Measurements from ENCODE around the gene ZNF532. TPM values are rescaled to one million over a fixed set of nuclear protein-coding genes. Genes with fewer than 3 reads are reported as not detected.
"Not testable (repeated sequence)": the region's sequence is repeated elsewhere in the genome, so short reads cannot be mapped to it uniquely, and the experiment has no call there.

Gene ZNF532, protein sequence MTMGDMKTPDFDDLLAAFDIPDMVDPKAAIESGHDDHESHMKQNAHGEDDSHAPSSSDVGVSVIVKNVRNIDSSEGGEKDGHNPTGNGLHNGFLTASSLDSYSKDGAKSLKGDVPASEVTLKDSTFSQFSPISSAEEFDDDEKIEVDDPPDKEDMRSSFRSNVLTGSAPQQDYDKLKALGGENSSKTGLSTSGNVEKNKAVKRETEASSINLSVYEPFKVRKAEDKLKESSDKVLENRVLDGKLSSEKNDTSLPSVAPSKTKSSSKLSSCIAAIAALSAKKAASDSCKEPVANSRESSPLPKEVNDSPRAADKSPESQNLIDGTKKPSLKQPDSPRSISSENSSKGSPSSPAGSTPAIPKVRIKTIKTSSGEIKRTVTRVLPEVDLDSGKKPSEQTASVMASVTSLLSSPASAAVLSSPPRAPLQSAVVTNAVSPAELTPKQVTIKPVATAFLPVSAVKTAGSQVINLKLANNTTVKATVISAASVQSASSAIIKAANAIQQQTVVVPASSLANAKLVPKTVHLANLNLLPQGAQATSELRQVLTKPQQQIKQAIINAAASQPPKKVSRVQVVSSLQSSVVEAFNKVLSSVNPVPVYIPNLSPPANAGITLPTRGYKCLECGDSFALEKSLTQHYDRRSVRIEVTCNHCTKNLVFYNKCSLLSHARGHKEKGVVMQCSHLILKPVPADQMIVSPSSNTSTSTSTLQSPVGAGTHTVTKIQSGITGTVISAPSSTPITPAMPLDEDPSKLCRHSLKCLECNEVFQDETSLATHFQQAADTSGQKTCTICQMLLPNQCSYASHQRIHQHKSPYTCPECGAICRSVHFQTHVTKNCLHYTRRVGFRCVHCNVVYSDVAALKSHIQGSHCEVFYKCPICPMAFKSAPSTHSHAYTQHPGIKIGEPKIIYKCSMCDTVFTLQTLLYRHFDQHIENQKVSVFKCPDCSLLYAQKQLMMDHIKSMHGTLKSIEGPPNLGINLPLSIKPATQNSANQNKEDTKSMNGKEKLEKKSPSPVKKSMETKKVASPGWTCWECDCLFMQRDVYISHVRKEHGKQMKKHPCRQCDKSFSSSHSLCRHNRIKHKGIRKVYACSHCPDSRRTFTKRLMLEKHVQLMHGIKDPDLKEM (N-terminal part only)
- polyA plus RNA-seq, result under 1 TPM in 2 of 3 donors, not detected in 1; 0.49 to 0.99 TPM

DNA sequence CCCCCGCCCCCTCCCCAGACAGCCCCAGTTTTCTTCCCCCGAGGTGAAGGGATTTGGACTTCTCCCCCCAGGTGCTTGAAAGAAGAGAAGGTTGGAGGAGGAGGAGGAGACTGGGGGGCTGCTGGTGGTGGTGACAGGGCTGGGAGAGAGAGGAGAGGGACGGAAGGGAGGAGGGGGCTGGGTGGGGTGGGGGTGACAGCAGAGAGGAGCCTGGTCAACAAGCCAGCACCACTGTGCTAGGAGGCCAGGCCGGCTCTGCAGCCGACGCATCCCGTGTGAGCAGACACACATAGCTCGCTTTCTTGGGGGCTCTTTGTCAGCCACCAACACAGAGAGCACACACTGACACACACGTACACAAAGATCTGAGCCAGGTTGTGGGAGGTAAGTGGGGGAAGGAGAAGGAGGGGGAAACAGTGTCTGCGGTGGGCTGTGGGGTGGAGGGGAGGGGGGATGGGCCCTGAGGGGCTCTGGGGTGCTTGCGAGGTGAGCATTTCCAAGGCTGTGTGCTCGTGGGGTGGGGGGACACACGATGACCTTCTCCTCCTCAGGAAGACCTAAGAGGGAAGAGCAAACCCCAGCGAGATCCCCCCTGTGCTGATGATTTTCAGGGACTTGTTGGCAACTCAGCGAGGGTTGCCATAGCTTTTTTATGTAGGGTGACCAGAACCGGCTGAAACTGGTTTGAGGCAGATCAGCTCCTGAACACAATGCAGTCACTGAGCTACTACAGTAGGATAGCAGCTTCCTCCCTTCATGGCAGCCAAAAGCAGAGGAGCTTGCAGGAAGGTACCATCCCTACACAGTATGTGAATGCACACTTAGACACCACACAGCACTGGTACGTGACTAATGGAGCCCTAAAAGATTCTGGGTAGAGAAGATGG, at the start of gene ZNF532:
Gene ZNF532 (plus strand): TSS at position 732 of the 887 bp plus-strand sequence. CDS start 53,411 bp downstream, outside the sequence.
- peak in 1 of 3 donors; percentile 31 for DNase-seq
- peak within 1 kb of the TSS; percentile 47 to 73 (median 59) for H3K4me3 Mint-ChIP-seq

DNA sequence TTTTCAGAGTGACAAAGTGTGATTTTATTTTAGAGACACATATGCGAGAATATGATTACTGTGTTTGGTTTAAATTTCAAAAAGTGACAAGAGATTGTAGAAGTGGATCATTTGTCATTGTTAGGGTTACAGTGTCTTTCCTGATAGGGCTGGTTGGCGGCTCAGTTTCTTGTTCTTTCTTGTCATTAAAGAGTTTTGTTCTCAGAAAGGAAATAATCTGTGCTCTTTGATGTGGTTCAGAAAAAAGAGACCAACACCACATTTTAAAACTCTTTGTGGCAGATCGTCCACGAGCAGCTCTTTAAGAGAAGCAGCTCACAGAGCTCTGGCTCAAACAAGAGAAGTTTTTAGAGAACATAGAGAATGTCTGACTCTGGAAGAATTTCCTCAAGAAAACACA, 45.6 kb upstream of the ZNF532 start:
- Mint-ChIP-seq H3K9me3 (no peaks in the 10 kb centered on the region), H3K4me1 (peaks cover 0 to 7% of the 10 kb centered on the region in 2 donors), H3K4me3 (no peak overlapping the region), H3K36me3 (no peaks in the 10 kb centered on the region), H3K27me3 (ENCODE audit: low read depth in 3 of 3) (peaks cover 9 to 13% (median 9%) of the 10 kb centered on the region in 3 donors), H3K27ac (no peak overlapping the region)
- DNase-seq, result no peak

More for the DNA sequence above, at the start of gene ZNF532:
- Mint-ChIP-seq H3K27ac (peak within 1 kb of the TSS in 5 of 6 donors; percentile 21 to 79 (median 43)), H3K36me3 (peaks cover 3 to 14% (median 4%) of the 10 kb centered on the region in 3 donors), H3K9me3 (no peaks in the 10 kb centered on the region), H3K4me1 (peaks cover 12 to 14% of the 10 kb centered on the region in 2 donors), H3K27me3 (ENCODE audit: low read depth in 3 of 3) (peaks cover 5 to 14% (median 7%) of the 10 kb centered on the region in 3 donors)

DNA sequence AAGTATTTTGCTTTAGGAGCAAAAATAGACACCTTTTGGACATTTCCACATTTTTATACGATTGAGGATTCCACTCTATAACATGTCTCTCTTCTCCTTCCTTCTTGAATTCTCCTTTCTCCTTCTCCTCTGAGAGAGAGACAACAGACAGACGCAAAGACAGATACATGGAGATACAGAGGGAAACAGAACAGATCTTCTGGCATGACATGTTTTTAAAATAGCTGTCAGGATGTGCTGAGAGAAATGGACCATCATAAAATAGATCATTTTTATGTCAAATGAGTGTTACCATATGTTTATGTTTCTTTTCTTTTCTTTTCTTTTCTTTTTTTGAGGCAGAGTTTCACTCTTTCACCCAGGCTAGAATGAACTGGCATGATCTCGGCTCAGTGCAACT, 44.4 kb upstream of the ZNF532 start:
- H3K27ac Mint-ChIP-seq, result no peak overlapping the region
- H3K36me3 Mint-ChIP-seq, result no peaks in the 10 kb centered on the region
- H3K4me3 Mint-ChIP-seq, result no peak overlapping the region
- DNase-seq, result no peak
- no peaks in the 10 kb centered on the region for H3K9me3 Mint-ChIP-seq
- peaks cover 5 to 13% (median 6%) of the 10 kb centered on the region in 3 donors for H3K27me3 Mint-ChIP-seq (ENCODE audit: low read depth in 3 of 3)
- H3K4me1 Mint-ChIP-seq, result peaks cover 0 to 7% of the 10 kb centered on the region in 2 donors

DNA sequence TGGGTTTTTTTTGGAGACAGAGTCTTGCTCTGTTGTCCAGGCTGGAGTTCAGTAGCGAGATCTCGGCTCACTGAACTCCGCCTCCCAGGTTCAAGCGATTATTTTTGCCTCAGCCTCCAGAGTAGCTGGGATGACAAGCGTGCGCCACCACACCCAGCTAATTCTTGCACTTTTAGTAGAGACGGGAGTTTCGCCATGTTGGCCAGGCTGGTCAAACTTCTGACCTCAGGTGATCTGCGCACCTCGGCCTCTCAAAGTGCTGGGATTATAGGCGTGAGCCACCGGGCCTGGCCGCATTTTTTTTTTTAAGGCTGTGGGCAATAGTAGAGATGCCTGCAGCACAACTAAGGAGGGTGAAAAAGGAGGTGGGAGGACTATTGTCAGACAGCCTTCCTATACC, 41.7 kb upstream of the ZNF532 start:
- H3K36me3 Mint-ChIP-seq, result no peaks in the 10 kb centered on the region
- no peak overlapping the region for H3K4me3 Mint-ChIP-seq
- peaks cover 0 to 2% (median 0%) of the 10 kb centered on the region in 6 donors for H3K9me3 Mint-ChIP-seq
- peaks cover 0 to 7% of the 10 kb centered on the region in 2 donors for H3K4me1 Mint-ChIP-seq
- H3K27me3 Mint-ChIP-seq (ENCODE audit: low read depth in 3 of 3), result peaks cover 4 to 10% (median 9%) of the 10 kb centered on the region in 3 donors
- H3K27ac Mint-ChIP-seq, result no peak overlapping the region
- DNase-seq, result no peak

DNA sequence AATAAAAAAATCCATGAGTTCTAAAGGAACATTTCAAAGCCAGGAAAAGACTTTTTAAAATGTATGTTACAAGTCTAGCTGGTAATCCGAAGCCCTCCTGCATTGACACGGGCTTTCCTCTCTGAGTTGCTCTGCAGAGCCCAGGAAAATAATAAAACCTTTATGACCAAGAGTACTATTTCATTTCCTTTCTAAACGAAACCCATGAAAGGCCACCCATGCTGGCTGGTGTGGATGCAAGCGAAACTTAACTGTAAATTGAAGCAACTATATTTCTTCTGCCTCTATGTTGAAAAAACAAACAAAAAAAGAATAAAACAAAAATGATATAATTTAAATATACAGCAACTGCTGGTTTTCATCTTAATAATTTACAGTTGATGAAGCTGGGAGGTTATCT, 41.3 kb upstream of the ZNF532 start:
- H3K36me3 Mint-ChIP-seq, result no peaks in the 10 kb centered on the region
- no peak overlapping the region for H3K27ac Mint-ChIP-seq
- peaks cover 3 to 8% (median 7%) of the 10 kb centered on the region in 3 donors for H3K27me3 Mint-ChIP-seq (ENCODE audit: low read depth in 3 of 3)
- no peak for DNase-seq
- no peak overlapping the region for H3K4me3 Mint-ChIP-seq
- H3K4me1 Mint-ChIP-seq, result peaks cover 0 to 7% of the 10 kb centered on the region in 2 donors
- peaks cover 0 to 2% (median 0%) of the 10 kb centered on the region in 6 donors for H3K9me3 Mint-ChIP-seq

DNA sequence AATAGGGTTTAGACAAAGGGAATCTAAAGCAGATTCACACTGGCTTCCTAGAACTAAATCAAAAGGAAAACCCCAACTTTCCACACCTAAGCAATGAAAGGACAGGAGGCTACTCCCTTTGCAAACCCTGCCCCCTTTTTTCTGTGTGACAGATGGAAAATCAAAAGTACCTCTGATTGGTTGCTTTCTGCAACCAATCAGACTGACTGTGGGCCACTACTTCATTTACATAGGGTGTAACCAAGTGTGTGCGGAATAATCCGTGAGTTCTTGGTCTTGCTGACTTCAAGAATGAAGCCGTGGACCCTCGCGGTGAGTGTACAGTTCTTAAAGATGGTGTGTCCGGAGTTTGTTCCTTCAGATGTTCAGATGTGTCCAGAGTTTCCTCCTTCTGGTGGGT, 37.8 kb upstream of the ZNF532 start:
- not testable (repeated sequence) for H3K9me3 Mint-ChIP-seq; H3K36me3 Mint-ChIP-seq; H3K27ac Mint-ChIP-seq; H3K4me1 Mint-ChIP-seq; H3K27me3 Mint-ChIP-seq (ENCODE audit: low read depth in 3 of 3); H3K4me3 Mint-ChIP-seq; DNase-seq

DNA sequence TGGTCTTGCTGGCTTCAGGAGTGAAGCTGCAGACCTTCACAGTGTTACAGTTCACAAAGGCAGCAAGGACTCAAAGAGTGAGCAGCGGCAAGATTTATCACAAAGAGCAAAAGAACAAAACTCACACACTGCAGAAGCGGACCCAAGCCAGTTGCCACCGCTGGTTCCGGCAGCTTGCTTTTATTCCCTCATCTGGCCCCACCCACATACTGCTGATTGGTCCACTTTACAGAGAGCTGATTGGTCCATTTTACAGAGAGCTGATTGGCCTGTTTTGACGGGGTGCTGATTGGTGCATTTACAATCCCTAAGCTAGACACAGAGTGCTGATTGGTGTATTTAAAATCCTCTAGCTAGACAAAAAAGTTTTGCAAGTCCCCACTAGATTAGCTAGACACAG, 37.2 kb upstream of the ZNF532 start:
- no peaks in the 10 kb centered on the region for H3K36me3 Mint-ChIP-seq
- peaks cover 0 to 2% (median 0%) of the 10 kb centered on the region in 6 donors for H3K9me3 Mint-ChIP-seq
- H3K4me3 Mint-ChIP-seq, result no peak overlapping the region
- DNase-seq, result no peak
- H3K27me3 Mint-ChIP-seq (ENCODE audit: low read depth in 3 of 3), result peaks cover 0 to 7% (median 4%) of the 10 kb centered on the region in 3 donors
- H3K4me1 Mint-ChIP-seq, result no peaks in the 10 kb centered on the region
- no peak overlapping the region for H3K27ac Mint-ChIP-seq

DNA sequence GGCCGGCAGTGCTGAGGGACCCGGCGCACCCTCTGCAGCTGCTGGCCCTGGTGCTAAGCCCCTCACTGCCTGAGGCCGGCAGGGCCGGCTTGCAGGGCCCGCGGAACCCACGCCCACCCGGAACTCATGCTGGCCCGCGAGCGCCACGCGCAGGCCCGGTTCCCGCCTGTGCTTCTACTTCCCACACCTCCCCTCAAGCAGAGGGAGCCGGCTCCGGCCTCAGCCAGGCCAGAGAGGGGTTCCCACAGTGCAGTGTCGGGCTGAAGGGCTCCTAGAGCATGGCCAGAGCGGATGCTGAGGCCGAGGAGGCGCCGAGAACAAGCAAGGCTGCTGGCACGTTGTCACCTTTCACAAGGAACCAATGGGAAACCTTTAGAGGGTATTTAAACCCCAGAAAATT, 36.8 kb upstream of the ZNF532 start:
- no peaks in the 10 kb centered on the region for H3K4me1 Mint-ChIP-seq
- no peak overlapping the region for H3K27ac Mint-ChIP-seq
- peaks cover 0 to 2% (median 0%) of the 10 kb centered on the region in 6 donors for H3K9me3 Mint-ChIP-seq
- H3K4me3 Mint-ChIP-seq, result no peak overlapping the region
- H3K36me3 Mint-ChIP-seq, result no peaks in the 10 kb centered on the region
- peaks cover 0 to 5% (median 4%) of the 10 kb centered on the region in 3 donors for H3K27me3 Mint-ChIP-seq (ENCODE audit: low read depth in 3 of 3)
- no peak for DNase-seq

DNA sequence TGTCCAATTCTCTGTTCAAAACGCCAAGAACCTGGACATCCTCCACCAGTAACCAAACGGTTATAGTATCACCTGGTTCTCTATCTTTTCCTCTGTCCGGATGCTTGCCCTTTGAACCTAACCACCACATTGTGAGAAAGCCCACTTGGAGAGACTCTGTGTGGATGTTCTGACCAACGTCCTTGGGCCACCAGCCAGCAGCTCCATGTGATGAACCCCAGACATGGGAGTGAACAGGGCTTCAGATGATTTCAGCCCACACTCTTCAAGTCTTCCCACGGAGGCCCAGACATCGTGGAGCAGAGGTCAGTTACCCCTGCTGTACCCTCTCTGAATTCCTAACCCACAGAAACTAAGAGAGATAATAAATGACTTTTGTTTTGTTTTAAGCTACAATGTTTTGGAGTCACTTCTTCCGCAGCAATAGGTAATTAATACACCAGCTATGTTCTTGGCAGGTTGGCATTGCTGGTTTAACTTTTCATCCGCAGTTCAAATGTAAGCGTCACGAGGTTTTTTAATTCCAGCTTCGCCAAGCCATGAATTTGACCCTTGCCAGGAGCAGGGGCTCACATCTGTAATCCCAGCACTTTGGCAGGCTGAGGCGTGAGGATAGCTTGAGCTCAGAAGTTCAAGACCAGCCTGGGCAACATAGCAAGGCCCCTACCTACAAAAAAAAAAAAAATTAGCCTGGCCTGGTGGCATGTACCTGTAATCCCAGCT, 36.1 kb upstream of the ZNF532 start:
- Mint-ChIP-seq H3K4me3 (no peak overlapping the region), H3K36me3 (no peaks in the 10 kb centered on the region), H3K4me1 (no peaks in the 10 kb centered on the region), H3K9me3 (peaks cover 0 to 2% (median 0%) of the 10 kb centered on the region in 6 donors), H3K27me3 (ENCODE audit: low read depth in 3 of 3) (peaks cover 0 to 5% (median 4%) of the 10 kb centered on the region in 3 donors), H3K27ac (no peak overlapping the region)
- no peak for DNase-seq

DNA sequence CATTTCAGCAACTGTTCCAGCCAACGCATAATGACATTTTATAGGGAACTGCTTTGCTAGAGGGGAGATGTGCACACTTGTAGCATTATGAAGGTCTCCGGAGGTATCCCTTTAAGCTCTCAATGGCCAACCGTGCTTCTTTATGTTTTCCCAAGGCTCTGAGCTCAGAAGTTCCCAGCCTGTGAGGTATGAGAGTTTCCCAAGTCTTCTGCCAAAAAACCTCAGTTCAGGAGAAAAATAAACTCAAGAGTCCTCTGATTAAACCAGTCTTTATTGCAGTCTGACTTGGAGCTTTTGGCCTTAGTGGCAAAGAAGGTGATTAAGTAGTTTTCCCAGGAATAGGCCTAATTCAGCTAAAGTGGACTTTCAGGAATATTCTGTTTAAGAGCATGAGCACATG, 35.4 kb upstream of the ZNF532 start:
- H3K36me3 Mint-ChIP-seq, result no peaks in the 10 kb centered on the region
- no peak overlapping the region for H3K27ac Mint-ChIP-seq
- H3K4me1 Mint-ChIP-seq, result no peaks in the 10 kb centered on the region
- peaks cover 0 to 2% (median 0%) of the 10 kb centered on the region in 6 donors for H3K9me3 Mint-ChIP-seq
- no peak for DNase-seq
- H3K4me3 Mint-ChIP-seq, result no peak overlapping the region
- peaks cover 0 to 5% (median 4%) of the 10 kb centered on the region in 3 donors for H3K27me3 Mint-ChIP-seq (ENCODE audit: low read depth in 3 of 3)

DNA sequence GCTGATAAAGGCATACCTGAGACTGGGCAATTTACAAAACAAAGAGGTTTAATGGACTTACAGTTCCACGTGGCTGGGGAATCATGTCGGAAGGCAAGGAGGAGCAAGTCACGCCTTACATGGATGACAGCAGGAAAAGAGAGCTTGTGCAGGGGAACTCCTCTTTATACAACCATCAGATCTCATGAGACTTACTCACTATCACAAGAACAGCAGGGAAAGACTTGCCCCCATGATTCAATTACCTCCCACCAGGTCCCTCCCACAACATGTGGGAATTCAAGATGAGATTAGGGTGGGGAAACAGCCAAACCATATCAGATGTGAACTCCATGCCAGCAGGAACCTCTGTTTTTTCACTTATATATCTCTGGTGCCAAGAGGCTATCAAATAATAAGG, 34.8 kb upstream of the ZNF532 start:
- H3K27ac Mint-ChIP-seq; DNase-seq; H3K27me3 Mint-ChIP-seq (ENCODE audit: low read depth in 3 of 3); H3K4me3 Mint-ChIP-seq; H3K36me3 Mint-ChIP-seq; H3K9me3 Mint-ChIP-seq; H3K4me1 Mint-ChIP-seq: not testable (repeated sequence)

DNA sequence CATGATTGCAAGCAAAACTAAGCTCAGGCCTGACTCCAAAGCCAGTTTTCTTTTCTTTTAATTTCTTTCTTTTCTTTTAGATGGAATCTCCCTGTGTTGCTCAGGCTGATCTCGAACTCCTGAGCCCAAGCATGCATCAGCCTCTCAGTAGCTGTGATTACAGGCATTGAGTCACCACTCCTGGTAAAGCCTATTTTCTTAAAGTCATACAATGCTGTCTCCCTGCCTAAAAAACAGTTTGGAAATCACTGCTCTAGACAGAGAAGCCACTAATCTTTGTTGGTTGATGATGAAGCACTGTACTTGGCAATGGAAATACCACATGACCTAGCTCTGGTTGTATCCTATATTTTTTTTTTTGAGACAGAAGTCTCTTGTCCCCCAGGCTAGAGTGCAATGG, 33.1 kb upstream of the ZNF532 start:
- Mint-ChIP-seq H3K4me3 (no peak overlapping the region), H3K36me3 (no peaks in the 10 kb centered on the region), H3K27me3 (ENCODE audit: low read depth in 3 of 3) (peaks cover 0 to 3% (median 2%) of the 10 kb centered on the region in 3 donors), H3K27ac (no peak overlapping the region), H3K4me1 (no peaks in the 10 kb centered on the region), H3K9me3 (peaks cover 0 to 2% (median 0%) of the 10 kb centered on the region in 6 donors)
- DNase-seq, result no peak
